K562 (cell line): Measurements from ENCODE around the gene SPOCD1. TPM values are rescaled to one million over a fixed set of nuclear protein-coding genes. Genes with fewer than 3 reads are reported as not detected.

Source experiments
- BMI1 ChIP-seq: fragments of 150-350 bp; IDR thresholded peaks from 2 replicates; pipeline ENCODE4 v1.6.1; 2014; ENCODE audit warnings: low read length
- CBFA2T2 ChIP-seq: fragments of 450-650 bp; conservative IDR thresholded peaks from 2 replicates; pipeline ENCODE4 v1.6.1; 2017; ENCODE audit warnings: mild to moderate bottlenecking
- CHD4 ChIP-seq: fragments of 200-600 bp; sonication (generic); IDR thresholded peaks from 3 replicates; pipeline ENCODE4 v1.6.1; 2012; ENCODE audit warnings: low read depth, mild to moderate bottlenecking, mixed read lengths, low read length, inconsistent platforms; ENCODE audit not compliant: insufficient read depth, insufficient replicate concordance, poor library complexity, severe bottlenecking
- CREM ChIP-seq: IDR thresholded peaks from 2 replicates; pipeline ENCODE4 v1.6.1; 2014; ENCODE audit warnings: antibody characterized with exemption, low read depth
- ETV1 ChIP-seq: fragments of 450-650 bp; conservative IDR thresholded peaks from 2 replicates; pipeline ENCODE4 v1.6.1; 2016; ENCODE audit warnings: missing genetic modification characterization, control low read depth, low read depth, missing compliant biosample characterization
- HDAC1 ChIP-seq, 2 experiments: fragments of 450-650 bp; IDR thresholded peaks; 2 replicates each; pipeline ENCODE4 v1.6.1; 2016 to 2017; ENCODE audit warnings: inconsistent platforms in 1 of 2, mild to moderate bottlenecking in 1 of 2, moderate library complexity in 1 of 2
- KLF1 ChIP-seq: fragments of 450-650 bp; IDR thresholded peaks from 2 replicates; pipeline ENCODE4 v1.6.1; 2016; ENCODE audit warnings: missing genetic modification characterization, missing compliant biosample characterization
- MYNN ChIP-seq, 2 experiments: sonication (generic); formaldehyde crosslinking in 1 of 2; IDR thresholded peaks; 2 replicates each; pipeline versions ENCODE4 v1.5.0 to v1.6.1; 2016 to 2020; ENCODE audit warnings: antibody characterized with exemption in 1 of 2, missing genetic modification reagents in 1 of 2
- PHF20 ChIP-seq: fragments of 450-650 bp; IDR thresholded peaks from 2 replicates; pipeline ENCODE4 v1.6.1; 2018; ENCODE audit not compliant: partially characterized antibody
- PURB ChIP-seq: sonication (generic); formaldehyde crosslinking; IDR thresholded peaks from 2 replicates; pipeline ENCODE4 v1.9.0; 2021; ENCODE audit warnings: low read depth, mild to moderate bottlenecking, missing genetic modification reagents
- RAD51 ChIP-seq: fragments of 450-650 bp; IDR thresholded peaks from 2 replicates; pipeline ENCODE4 v1.7.1; 2016; ENCODE audit warnings: low read depth, mild to moderate bottlenecking, borderline replicate concordance
- RB1 ChIP-seq: fragments of 450-650 bp; IDR thresholded peaks from 2 replicates; pipeline ENCODE4 v1.6.1; 2017; ENCODE audit warnings: low read depth, mild to moderate bottlenecking
- RCOR1 ChIP-seq, 2 experiments: IDR thresholded peaks; 2 replicates each; pipeline ENCODE4 v1.6.1; 2012; ENCODE audit warnings: low read depth in 2 of 2, low read length in 2 of 2, borderline replicate concordance in 1 of 2, improper control_type of control experiment in 1 of 2
- SMC3 ChIP-seq: conservative IDR thresholded peaks from 2 replicates; pipeline ENCODE4 v1.6.1; 2011; ENCODE audit warnings: low read depth, low read length, improper control_type of control experiment; ENCODE audit not compliant: insufficient read depth
- TAF7 ChIP-seq: fragments of 450-650 bp; IDR thresholded peaks from 2 replicates; pipeline ENCODE4 v1.6.1; 2016; ENCODE audit warnings: missing genetic modification characterization, missing compliant biosample characterization
- polyA plus RNA-seq, 8 experiments: library from polyadenylated mRNA; depleted of rRNA in 4 of 8; stranded (reverse) in 5 of 8; unstranded in 3 of 8; fragments of >200 nt; fragmentation: Nextera tagmentation in 2 of 8; fragmentation: Illumina TruSeq in 1 of 8; extraction: Ambion mirVana in 2 of 8; extraction: Trizol in 1 of 8; gene quantifications; 2 replicates each; pipeline versions ENCODE4 v1.2.1 to v1.2.3, GENCODE V29; 2011 to 2014; ENCODE audit warnings: inconsistent platforms in 1 of 8, missing spikeins in 1 of 8
- total RNA-seq, 7 experiments: library from RNA; depleted of rRNA in 6 of 7; stranded (reverse); fragments of >200 nt in 6 of 7; fragmentation: Illumina TruSeq in 2 of 7; extraction: Trizol in 2 of 7; gene quantifications; 2 replicates each; pipeline versions ENCODE4 v1.2.1 to v1.2.3, GENCODE V29; 2011 to 2021; ENCODE audit warnings: low replicate concordance in 1 of 7
- TF ChIP-seq, protein P1 (sequence below): fragments of 250-450 bp; sonication (Bioruptor Pico); IDR thresholded peaks from 2 replicates; pipeline ENCODE4 v1.9.0; 2021; ENCODE audit warnings: mild to moderate bottlenecking, inconsistent platforms
- TF ChIP-seq, protein P2 (sequence below), 2 experiments: IDR thresholded peaks in 1 of 2; conservative IDR thresholded peaks in 1 of 2; 2 replicates each; pipeline ENCODE4 v1.6.1; 2016; ENCODE audit warnings: low read depth in 2 of 2, mild to moderate bottlenecking in 1 of 2, missing compliant biosample characterization in 1 of 2, missing genetic modification characterization in 1 of 2, moderate library complexity in 1 of 2
- TF ChIP-seq, protein P3 (sequence below), 3 experiments: fragments of 200-800 bp in 1 of 3; sonication (Bioruptor generic) in 1 of 3; sonication (generic) in 1 of 3; formaldehyde crosslinking in 1 of 3; IDR thresholded peaks; 2 replicates each; pipeline versions ENCODE4 v1.6.1 to v1.8.0; 2016 to 2022; ENCODE audit warnings: mild to moderate bottlenecking in 2 of 3, missing compliant biosample characterization in 2 of 3, missing genetic modification characterization in 2 of 3, missing genetic modification reagents in 1 of 3
- TF ChIP-seq, protein P4 (sequence below), 2 experiments: fragments of 450-650 bp in 1 of 2; sonication (generic) in 1 of 2; formaldehyde crosslinking; conservative IDR thresholded peaks; 2 replicates each; pipeline versions ENCODE4 v1.4.0 to v1.8.1; 2020 to 2022; ENCODE audit warnings: mild to moderate bottlenecking in 1 of 2, missing genetic modification reagents in 1 of 2

The SPOCD1 gene
- total and polyA plus RNA-seq, 9 of the 15 experiments (the other 6 are each of a cell fraction or from before 2014, with no cell fraction given) = 0.03 to 0.71 (median 0.26) TPM; not detected in 1

DNA sequence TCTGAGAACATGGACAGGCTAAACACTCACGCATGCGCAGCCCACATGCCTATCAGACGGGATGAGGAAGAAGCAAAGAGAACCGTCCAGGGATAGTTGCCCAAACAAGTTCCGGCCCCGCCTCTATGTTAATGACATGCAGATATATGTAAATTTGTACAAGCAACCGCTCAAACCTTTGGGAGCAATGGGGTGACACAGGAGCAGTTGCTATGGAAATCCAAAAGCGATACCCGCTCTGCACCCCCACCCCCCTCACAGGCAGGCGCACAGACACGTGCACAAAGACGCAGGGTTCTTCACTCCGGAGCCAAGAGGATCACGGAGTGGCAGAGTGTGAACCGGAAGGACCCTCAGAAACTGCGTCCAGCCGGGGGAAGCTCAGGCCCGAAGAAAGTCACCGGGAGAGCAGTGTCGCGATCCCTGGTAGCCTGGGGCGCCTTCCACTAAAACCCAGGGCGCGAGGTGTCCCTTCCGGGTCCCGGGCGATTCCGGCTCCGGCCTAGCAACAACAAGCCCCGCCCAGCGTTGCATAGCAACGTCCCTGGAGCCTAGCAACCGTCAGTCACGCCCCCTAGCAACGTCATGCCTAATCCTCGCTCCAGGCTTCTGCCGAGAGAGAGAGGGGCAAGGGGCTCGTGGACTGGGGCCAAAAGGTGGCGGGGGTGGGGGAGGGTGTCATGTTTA lies 27.5 kb downstream of the SPOCD1 start (continued):
- TF ChIP-seq RB1 (peak; percentile 78), BMI1 (peak; percentile 96), KLF1 (tag) (0 out of 2 replicates have a peak, but pooled peaks have one; percentile 26), SMC3 (0 out of 2 replicates have a peak, but pooled peaks have one; percentile 7), ETV1 (tag) (peak; percentile 77), CBFA2T2 (no peak), RCOR1 (IDR thresholded peaks at IDR 0.05; ENCODE audit: borderline replicate concordance in 1 of 2, low read depth in 2 of 2, low read length in 2 of 2) (peak in 1 of 2 experiments; percentile 55; a peak in 1 of 4 replicates), CHD4 (no peak), HDAC1 (IDR thresholded peaks at IDR 0.05) (peak in 1 of 2 experiments; percentile 85; a peak in 2 of 4 replicates), CREM (peak; percentile 67), TAF7 (tag) (peak; percentile 78; the same call in 1 of the 2 replicates), PHF20 (peak; percentile 47), PURB (CRISPR knock-in tag) (no peak), RAD51 (peak; percentile 41), MYNN (IDR thresholded peaks at IDR 0.05) (peak; percentile 98), MYNN (CRISPR knock-in tag; IDR thresholded peaks at IDR 0.05) (no peak)
- TF ChIP-seq, protein P1, sequence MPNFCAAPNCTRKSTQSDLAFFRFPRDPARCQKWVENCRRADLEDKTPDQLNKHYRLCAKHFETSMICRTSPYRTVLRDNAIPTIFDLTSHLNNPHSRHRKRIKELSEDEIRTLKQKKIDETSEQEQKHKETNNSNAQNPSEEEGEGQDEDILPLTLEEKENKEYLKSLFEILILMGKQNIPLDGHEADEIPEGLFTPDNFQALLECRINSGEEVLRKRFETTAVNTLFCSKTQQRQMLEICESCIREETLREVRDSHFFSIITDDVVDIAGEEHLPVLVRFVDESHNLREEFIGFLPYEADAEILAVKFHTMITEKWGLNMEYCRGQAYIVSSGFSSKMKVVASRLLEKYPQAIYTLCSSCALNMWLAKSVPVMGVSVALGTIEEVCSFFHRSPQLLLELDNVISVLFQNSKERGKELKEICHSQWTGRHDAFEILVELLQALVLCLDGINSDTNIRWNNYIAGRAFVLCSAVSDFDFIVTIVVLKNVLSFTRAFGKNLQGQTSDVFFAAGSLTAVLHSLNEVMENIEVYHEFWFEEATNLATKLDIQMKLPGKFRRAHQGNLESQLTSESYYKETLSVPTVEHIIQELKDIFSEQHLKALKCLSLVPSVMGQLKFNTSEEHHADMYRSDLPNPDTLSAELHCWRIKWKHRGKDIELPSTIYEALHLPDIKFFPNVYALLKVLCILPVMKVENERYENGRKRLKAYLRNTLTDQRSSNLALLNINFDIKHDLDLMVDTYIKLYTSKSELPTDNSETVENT (CRISPR knock-in tag) = peak; percentile 35; the same call in 1 of the 2 replicates
- TF ChIP-seq, protein P2, sequence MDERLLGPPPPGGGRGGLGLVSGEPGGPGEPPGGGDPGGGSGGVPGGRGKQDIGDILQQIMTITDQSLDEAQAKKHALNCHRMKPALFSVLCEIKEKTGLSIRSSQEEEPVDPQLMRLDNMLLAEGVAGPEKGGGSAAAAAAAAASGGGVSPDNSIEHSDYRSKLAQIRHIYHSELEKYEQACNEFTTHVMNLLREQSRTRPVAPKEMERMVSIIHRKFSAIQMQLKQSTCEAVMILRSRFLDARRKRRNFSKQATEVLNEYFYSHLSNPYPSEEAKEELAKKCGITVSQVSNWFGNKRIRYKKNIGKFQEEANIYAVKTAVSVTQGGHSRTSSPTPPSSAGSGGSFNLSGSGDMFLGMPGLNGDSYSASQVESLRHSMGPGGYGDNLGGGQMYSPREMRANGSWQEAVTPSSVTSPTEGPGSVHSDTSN (CRISPR knock-in tag; IDR thresholded peaks at IDR 0.05; ENCODE audit: low read depth) = peak; percentile 86
- TF ChIP-seq, protein P2 (tag; conservative IDR thresholded peaks at IDR 0.05; ENCODE audit: low read depth) = peak; percentile 92
- TF ChIP-seq, protein P3, sequence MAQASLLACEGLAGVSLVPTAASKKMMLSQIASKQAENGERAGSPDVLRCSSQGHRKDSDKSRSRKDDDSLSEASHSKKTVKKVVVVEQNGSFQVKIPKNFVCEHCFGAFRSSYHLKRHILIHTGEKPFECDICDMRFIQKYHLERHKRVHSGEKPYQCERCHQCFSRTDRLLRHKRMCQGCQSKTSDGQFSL (CRISPR knock-in tag; IDR thresholded peaks at IDR 0.05) = peak; percentile 87
- TF ChIP-seq, protein P3 (tag; IDR thresholded peaks at IDR 0.05) = no peak; a peak in 1 of 4 replicates
- TF ChIP-seq, protein P4, sequence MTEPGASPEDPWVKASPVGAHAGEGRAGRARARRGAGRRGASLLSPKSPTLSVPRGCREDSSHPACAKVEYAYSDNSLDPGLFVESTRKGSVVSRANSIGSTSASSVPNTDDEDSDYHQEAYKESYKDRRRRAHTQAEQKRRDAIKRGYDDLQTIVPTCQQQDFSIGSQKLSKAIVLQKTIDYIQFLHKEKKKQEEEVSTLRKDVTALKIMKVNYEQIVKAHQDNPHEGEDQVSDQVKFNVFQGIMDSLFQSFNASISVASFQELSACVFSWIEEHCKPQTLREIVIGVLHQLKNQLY (CRISPR knock-in tag; conservative IDR thresholded peaks at IDR 0.05) = peak in 1 of 2 experiments; percentile 64; a peak in 1 of 4 replicates
